Stimulated activated CD8-positive, alpha-beta memory T cell treated with anti-CD3 and anti-CD28 coated beads, Interleukin-4, amount 100 ng/mL, for 24 hours (primary cell): ENCODE results near the gene NETO2.

Experiments used
- DNase-seq: peaks from one replicate; pipeline ENCODE4 v3.0.0-alpha.2; 2020; ENCODE audit warnings: low read depth

NETO2 gene

GRCh38 chr16:47045023-47045422, 98.7 kb downstream of the NETO2 start:
- DNase-seq, result no peak

- DNase-seq, result no peak
Observed at GRCh38 chr16:47043970-47044684, 99.6 kb downstream of the NETO2 start.

GRCh38 chr16:47043200-47043599, 100.5 kb downstream of the NETO2 start:
- DNase-seq, result no peak

- DNase-seq, result peak; percentile 88
Observed at GRCh38 chr16:47037746-47038458, 105.8 kb downstream of the NETO2 start.

GRCh38 chr16:47037396-47037745, 106.4 kb downstream of the NETO2 start:
- peak; percentile 33 for DNase-seq

GRCh38 chr16:47036201-47036600, 107.5 kb downstream of the NETO2 start:
- no peak for DNase-seq

GRCh38 chr16:47035436-47035835, 108.3 kb downstream of the NETO2 start:
- DNase-seq, result no peak

GRCh38 chr16:47034455-47034854, 109.3 kb downstream of the NETO2 start:
- DNase-seq, result no peak

GRCh38 chr16:47033176-47033575, 110.6 kb downstream of the NETO2 start:
- no peak for DNase-seq

- DNase-seq, result no peak
Observed at GRCh38 chr16:47029724-47030123, 114.0 kb downstream of the NETO2 start.

GRCh38 chr16:47028767-47029377, 114.9 kb downstream of the NETO2 start:
- DNase-seq, result no peak
